ENCODE data around the gene SLC34A1.
"Not testable (repeated sequence)": the region's sequence is repeated elsewhere in the genome, so short reads cannot be mapped to it uniquely, and the experiment has no call there.

DNA sequence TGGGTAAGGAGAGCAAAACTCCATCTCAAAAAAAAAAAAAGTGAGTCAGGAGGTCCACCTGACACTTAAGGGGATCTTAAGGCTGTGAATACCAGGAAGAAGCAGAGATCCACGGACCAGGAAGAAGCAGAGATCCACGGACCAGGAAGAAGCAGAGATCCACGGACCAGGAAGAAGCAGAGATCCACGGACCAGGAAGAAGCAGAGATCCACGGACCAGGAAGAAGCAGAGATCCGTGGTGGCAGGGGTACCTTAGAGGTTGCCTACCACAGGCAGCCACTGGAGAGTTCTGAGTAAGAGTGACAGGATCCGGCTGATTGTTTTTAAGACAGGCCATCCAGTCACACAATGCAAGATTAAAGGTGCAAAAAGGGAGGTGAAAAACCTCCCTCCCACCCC lies 36.2 kb downstream of the SLC34A1 start:
- TF ChIP-seq, protein P1, sequence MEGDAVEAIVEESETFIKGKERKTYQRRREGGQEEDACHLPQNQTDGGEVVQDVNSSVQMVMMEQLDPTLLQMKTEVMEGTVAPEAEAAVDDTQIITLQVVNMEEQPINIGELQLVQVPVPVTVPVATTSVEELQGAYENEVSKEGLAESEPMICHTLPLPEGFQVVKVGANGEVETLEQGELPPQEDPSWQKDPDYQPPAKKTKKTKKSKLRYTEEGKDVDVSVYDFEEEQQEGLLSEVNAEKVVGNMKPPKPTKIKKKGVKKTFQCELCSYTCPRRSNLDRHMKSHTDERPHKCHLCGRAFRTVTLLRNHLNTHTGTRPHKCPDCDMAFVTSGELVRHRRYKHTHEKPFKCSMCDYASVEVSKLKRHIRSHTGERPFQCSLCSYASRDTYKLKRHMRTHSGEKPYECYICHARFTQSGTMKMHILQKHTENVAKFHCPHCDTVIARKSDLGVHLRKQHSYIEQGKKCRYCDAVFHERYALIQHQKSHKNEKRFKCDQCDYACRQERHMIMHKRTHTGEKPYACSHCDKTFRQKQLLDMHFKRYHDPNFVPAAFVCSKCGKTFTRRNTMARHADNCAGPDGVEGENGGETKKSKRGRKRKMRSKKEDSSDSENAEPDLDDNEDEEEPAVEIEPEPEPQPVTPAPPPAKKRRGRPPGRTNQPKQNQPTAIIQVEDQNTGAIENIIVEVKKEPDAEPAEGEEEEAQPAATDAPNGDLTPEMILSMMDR (IDR thresholded peaks at IDR 0.05; ENCODE audit: insufficient read depth, low read length, poor library complexity, severe bottlenecking): not testable (repeated sequence)
- TF ChIP-seq EZH2phosphoT487 (conservative IDR thresholded peaks at IDR 0.05; ENCODE audit: low read length): not testable (repeated sequence)

Data from SU-DHL-6 (cell line).